Measurements from ENCODE around the gene RPL22. TPM values are rescaled to one million over a fixed set of nuclear protein-coding genes. Genes with fewer than 3 reads are reported as not detected.

Gene RPL22
- total and polyA plus RNA-seq, 2 of the 4 experiments (the other 2 are of a cell fraction), result 26.2 to 131 TPM

DNA sequence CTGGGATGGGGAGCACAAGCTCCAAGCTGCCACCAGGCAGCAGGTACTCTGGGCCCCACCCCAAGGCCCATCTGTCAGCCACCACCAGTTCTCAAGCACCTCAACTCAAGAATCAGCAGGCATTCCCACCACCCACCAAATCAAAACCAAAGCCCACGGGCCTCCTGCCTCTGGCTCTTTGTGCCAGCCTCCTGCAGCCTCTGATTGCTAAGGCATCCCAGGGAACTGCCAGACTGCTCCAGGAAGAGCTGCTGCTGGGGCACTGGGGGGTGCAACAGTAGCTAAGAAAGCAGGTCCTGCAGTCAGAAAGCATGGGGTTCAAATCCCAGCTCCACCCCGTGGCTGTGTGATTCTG lies 54.0 kb downstream of the RPL22 start:
- H3K79me1 ChIP-seq (ENCODE audit: low read depth in 1 of 2, low read length in 2 of 2), result no peaks in the 10 kb centered on the region

More for the DNA sequence above, 54.0 kb downstream of the RPL22 start:
- Histone ChIP-seq H3K18ac (ENCODE audit: low read depth, low read length) (no peak overlapping the region), H3K56ac (ENCODE audit: extremely low read depth, insufficient read depth, low read length) (no peak overlapping the region), H2AFZ (replicated peaks; ENCODE audit: low read length, poor library complexity) (peak overlapping the region; percentile 33), H2BK120ac (ENCODE audit: low read depth, low read length) (no peak overlapping the region), H3K36me3 (ENCODE audit: control insufficient read depth, insufficient read depth, low read length) (no peaks in the 10 kb centered on the region), H3K9me1 (ENCODE audit: insufficient read depth, low read length) (no peaks in the 10 kb centered on the region), H4K8ac (ENCODE audit: low read depth in 2 of 2, low read length in 2 of 2) (no peak overlapping the region), H3K4me3 (ENCODE audit: insufficient read depth, low read depth, low read length) (no peak overlapping the region), H4K91ac (ENCODE audit: insufficient read depth, low read depth, low read length) (no peak overlapping the region), H4K5ac (ENCODE audit: low read depth, low read length) (no peak overlapping the region), H3K23ac (ENCODE audit: low read depth, low read length) (no peak overlapping the region), H2AK9ac (replicated peaks; ENCODE audit: low read depth, low read length, poor library complexity) (no peak overlapping the region), H4K20me1 (ENCODE audit: insufficient read depth, low read length) (0 out of 2 replicates have a peak, but pooled peaks cover 2% of the 10 kb centered on the region), H3K4me2 (ENCODE audit: low read depth, low read length) (no peak overlapping the region), H3K4me1 (ENCODE audit: control insufficient read depth, insufficient read depth, low read length) (no peaks in the 10 kb centered on the region), H3K4ac (ENCODE audit: low read depth, low read length) (no peak overlapping the region), H3K27ac (ENCODE audit: insufficient read depth, low read length) (no peak overlapping the region), H3K9ac (ENCODE audit: low read depth, low read length) (no peak overlapping the region), H2BK15ac (ENCODE audit: low read depth, low read length) (no peak overlapping the region), H2AK5ac (ENCODE audit: low read depth, low read length) (no peak overlapping the region), H2BK5ac (ENCODE audit: low read depth, low read length, poor library complexity, severe bottlenecking) (no peak overlapping the region), H2BK20ac (ENCODE audit: low read depth, low read length) (no peak overlapping the region), H3K9me3 (ENCODE audit: control insufficient read depth, insufficient read depth, low read length) (no peaks in the 10 kb centered on the region), H3K14ac (replicated peaks; ENCODE audit: low read depth, low read length) (no peak overlapping the region), H3K27me3 (ENCODE audit: control insufficient read depth, insufficient read depth, low read length) (peaks cover 41% of the 10 kb centered on the region)
- no peak for TF ChIP-seq SMC3 (IDR thresholded peaks at IDR 0.05; ENCODE audit: low read depth, low read length)
- no peak for TF ChIP-seq MXI1 (IDR thresholded peaks at IDR 0.05; ENCODE audit: borderline replicate concordance, low read depth, low read length)
- TF ChIP-seq CHD1 (IDR thresholded peaks at IDR 0.05; ENCODE audit: low read depth, low read length), result no peak
- no peak for TF ChIP-seq RFX5 (IDR thresholded peaks at IDR 0.05; ENCODE audit: low read depth, low read length)
- TF ChIP-seq USF2 (IDR thresholded peaks at IDR 0.05; ENCODE audit: low read depth, low read length), result no peak
- TF ChIP-seq MAFK (IDR thresholded peaks at IDR 0.05; ENCODE audit: low read depth, low read length), result no peak
- no peak for TF ChIP-seq POLR2A (IDR thresholded peaks at IDR 0.05; ENCODE audit: low read depth, low read length)
- no peak for TF ChIP-seq RAD21 (IDR thresholded peaks at IDR 0.05; ENCODE audit: low read length)
- no peak for TF ChIP-seq FOS (IDR thresholded peaks at IDR 0.05; ENCODE audit: low read depth, low read length)
- BruUV-seq (replicated peaks), result no TSS peak
- intact Hi-C loops (cut with micrococcal nuclease) (no loop called here), dilution Hi-C loops (cut with HindIII; ENCODE audit: low sequenced_read_pairs, unreplicated experiment) (no loop called here), in situ Hi-C loops (cut with MboI; ENCODE audit: low sequenced_read_pairs) (no loop called here)
- ChIA-PET CTCF (no interaction called here), POLR2A (ENCODE audit: unreplicated experiment) (no interaction called here)
- WGBS, 2 experiments (ENCODE audit: extremely low coverage in 2 of 2, insufficient read length in 1 of 2), result 40% methylated on average over 2 of the region's 2 CpGs; no CpG with 5 or more reads in 1 of the 2 experiments
- DNase-seq, result no peak
- no peak for ATAC-seq (ENCODE audit: low read depth)

Measured in IMR-90 (cell line).